H9 (cell line): Measurements from ENCODE around the gene CPA4. TPM values are rescaled to one million over a fixed set of nuclear protein-coding genes. Genes with fewer than 3 reads are reported as not detected.

Experiments
- DNase-seq: peaks from one replicate; pipeline ENCODE4 v3.0.0-alpha.2; 2017
- H2AFZ ChIP-seq: one replicate; pipeline ENCODE4 v1.6.1; 2013; ENCODE audit warnings: mild to moderate bottlenecking, low read length, control low read depth, moderate library complexity
- H2AK5ac ChIP-seq: 2 replicates; pipeline ENCODE4 v1.6.1; 2013; ENCODE audit warnings: low read length, control low read depth, mixed read lengths; ENCODE audit not compliant: insufficient read length
- H2BK120ac ChIP-seq: one replicate; pipeline ENCODE4 v1.6.1; 2013; ENCODE audit warnings: low read depth, mild to moderate bottlenecking, low read length, control low read depth, inconsistent platforms; ENCODE audit not compliant: poor library complexity, severe bottlenecking
- H2BK12ac ChIP-seq: 2 replicates; pipeline ENCODE4 v1.6.1; 2013; ENCODE audit warnings: low read length, control low read depth, mixed read lengths, low read depth; ENCODE audit not compliant: insufficient read length
- H2BK15ac ChIP-seq: 2 replicates; pipeline ENCODE4 v1.6.1; 2013; ENCODE audit warnings: low read depth, low read length, control low read depth
- H2BK20ac ChIP-seq: one replicate; pipeline ENCODE4 v1.6.1; 2013; ENCODE audit warnings: low read depth, mild to moderate bottlenecking, low read length, control low read depth, inconsistent platforms; ENCODE audit not compliant: poor library complexity, severe bottlenecking
- H2BK5ac ChIP-seq: 2 replicates; pipeline ENCODE4 v1.6.1; 2013; ENCODE audit warnings: low read length, control low read depth, mixed read lengths; ENCODE audit not compliant: insufficient read length
- H3K14ac ChIP-seq: 2 replicates; pipeline ENCODE4 v1.6.1; 2013; ENCODE audit warnings: low read length, control low read depth; ENCODE audit not compliant: insufficient read depth
- H3K18ac ChIP-seq: 2 replicates; pipeline ENCODE4 v1.6.1; 2013; ENCODE audit warnings: low read depth, mild to moderate bottlenecking, mixed read lengths, low read length, control low read depth; ENCODE audit not compliant: insufficient read length
- H3K23ac ChIP-seq: 2 replicates; pipeline ENCODE4 v1.6.1; 2013; ENCODE audit warnings: low read length, control low read depth, mixed read lengths, low read depth; ENCODE audit not compliant: insufficient read length
- H3K23me2 ChIP-seq: 2 replicates; pipeline ENCODE4 v1.6.1; 2013; ENCODE audit warnings: low read depth, mild to moderate bottlenecking, mixed read lengths, low read length, control low read depth; ENCODE audit not compliant: insufficient read length, poor library complexity, severe bottlenecking
- H3K27ac ChIP-seq: 2 replicates; pipeline ENCODE4 v1.5.1; 2013; ENCODE audit warnings: low read length, control low read depth, mixed read lengths, low read depth; ENCODE audit not compliant: insufficient read length
- H3K27me3 ChIP-seq: 2 replicates; pipeline ENCODE4 v1.6.1; 2013; ENCODE audit warnings: low read length, control low read depth, inconsistent platforms; ENCODE audit not compliant: insufficient read depth
- H3K4ac ChIP-seq: 2 replicates; pipeline ENCODE4 v1.6.1; 2013; ENCODE audit warnings: low read depth, mild to moderate bottlenecking, control low read depth, inconsistent platforms, low read length, moderate library complexity
- H3K4me1 ChIP-seq: 2 replicates; pipeline ENCODE4 v1.6.1; 2013; ENCODE audit warnings: low read length, control low read depth, inconsistent platforms; ENCODE audit not compliant: insufficient read depth
- H3K4me2 ChIP-seq: 2 replicates; pipeline ENCODE4 v1.6.1; 2013; ENCODE audit warnings: low read length, control low read depth, mixed read lengths; ENCODE audit not compliant: insufficient read length, insufficient read depth
- H3K56ac ChIP-seq: 2 replicates; pipeline ENCODE4 v1.6.1; 2013; ENCODE audit warnings: low read depth, mild to moderate bottlenecking, mixed read lengths, low read length, control low read depth; ENCODE audit not compliant: insufficient read length
- H3K79me1 ChIP-seq: 2 replicates; pipeline ENCODE4 v1.6.1; 2013; ENCODE audit warnings: low read depth, mild to moderate bottlenecking, moderate library complexity, low read length, control low read depth, inconsistent platforms; ENCODE audit not compliant: insufficient read depth, poor library complexity, severe bottlenecking
- H3K79me2 ChIP-seq: 2 replicates; pipeline ENCODE4 v1.6.1; 2013; ENCODE audit warnings: low read length, control low read depth, inconsistent platforms; ENCODE audit not compliant: insufficient read depth
- H3K9ac ChIP-seq: 2 replicates; pipeline ENCODE4 v1.6.1; 2013; ENCODE audit warnings: low read length, control low read depth, mixed read lengths; ENCODE audit not compliant: insufficient read length; ENCODE audit errors: extremely low read depth
- H3K9me3 ChIP-seq: one replicate; pipeline ENCODE4 v1.6.1; 2013; ENCODE audit warnings: low read depth, low read length, inconsistent platforms; ENCODE audit not compliant: control insufficient read depth
- H3T11ph ChIP-seq: one replicate; pipeline ENCODE4 v1.6.1; 2013; ENCODE audit warnings: mild to moderate bottlenecking, low read length, control low read depth, inconsistent platforms
- H4K20me1 ChIP-seq: one replicate; pipeline ENCODE4 v1.6.1; 2013; ENCODE audit not compliant: control insufficient read depth, insufficient read length, insufficient read depth
- H4K5ac ChIP-seq: 2 replicates; pipeline ENCODE4 v1.6.1; 2013; ENCODE audit warnings: low read depth, mild to moderate bottlenecking, mixed read lengths, low read length, control low read depth; ENCODE audit not compliant: insufficient read length
- H4K8ac ChIP-seq: replicated peaks from 2 replicates; pipeline ENCODE4 v1.6.1; 2013; ENCODE audit warnings: low read length, control low read depth, mixed read lengths, low read depth; ENCODE audit not compliant: insufficient read length
- H4K91ac ChIP-seq: 2 replicates; pipeline ENCODE4 v1.6.1; 2013; ENCODE audit warnings: low read depth, mild to moderate bottlenecking, moderate library complexity, mixed read lengths, low read length, control low read depth; ENCODE audit not compliant: insufficient read length
- H3K27ac Mint-ChIP-seq, 3 experiments: 2 replicates in 2 of 3; 3 replicates in 1 of 3; pipeline ENCODE4 v1.8.0; 2020 to 2021; ENCODE audit warnings: mixed read lengths in 3 of 3, mild to moderate bottlenecking in 1 of 3, moderate library complexity in 1 of 3
- H3K27me3 Mint-ChIP-seq: 2 replicates; pipeline ENCODE4 v1.8.0; 2021; ENCODE audit warnings: low read depth, mild to moderate bottlenecking, moderate library complexity, mixed read lengths
- H3K36me3 Mint-ChIP-seq, 3 experiments: 2 replicates in 2 of 3; 3 replicates in 1 of 3; pipeline ENCODE4 v1.8.0; 2020 to 2021; ENCODE audit warnings: low read depth in 3 of 3, mixed read lengths in 3 of 3; ENCODE audit not compliant: insufficient read depth in 1 of 3
- H3K4me1 Mint-ChIP-seq, 2 experiments: 2 replicates each; pipeline ENCODE4 v1.8.0; 2020; ENCODE audit warnings: mixed read lengths in 2 of 2
- H3K4me3 Mint-ChIP-seq, 2 experiments: 2 replicates in 1 of 2; 3 replicates in 1 of 2; pipeline ENCODE4 v1.8.0; 2020 to 2021; ENCODE audit warnings: mild to moderate bottlenecking in 2 of 2, mixed read lengths in 2 of 2, moderate library complexity in 1 of 2
- H3K9me3 Mint-ChIP-seq, 2 experiments: 2 replicates in 1 of 2; 3 replicates in 1 of 2; pipeline ENCODE4 v1.8.0; 2020; ENCODE audit warnings: mild to moderate bottlenecking in 2 of 2, mixed read lengths in 2 of 2, moderate library complexity in 1 of 2
- WGBS: extraction: QIAGEN DNeasy Blood & Tissue Kit; methylation state at CpG from one replicate; pipeline ENCODE4 v1.1.7; 2013; ENCODE audit warnings: missing lambda C conversion rate, low lambda C conversion rate, mixed read lengths; ENCODE audit not compliant: insufficient read length; ENCODE audit errors: extremely low coverage; 5-methylcytosine and 5-hydroxymethylcytosine counted together
- total RNA-seq: library from RNA; stranded (reverse); gene quantifications from 2 replicates; pipeline ENCODE4 v1.2.1, GENCODE V29; 2021
- TF ChIP-seq, protein P1 (sequence below): fragments of 200-600 bp; sonication (generic); conservative IDR thresholded peaks from 3 replicates; pipeline ENCODE4 v1.8.0; 2021; ENCODE audit warnings: antibody characterized with exemption, mild to moderate bottlenecking

The CPA4 gene
- total RNA-seq, 1 experiment from 2014 or later: not detected

DNA sequence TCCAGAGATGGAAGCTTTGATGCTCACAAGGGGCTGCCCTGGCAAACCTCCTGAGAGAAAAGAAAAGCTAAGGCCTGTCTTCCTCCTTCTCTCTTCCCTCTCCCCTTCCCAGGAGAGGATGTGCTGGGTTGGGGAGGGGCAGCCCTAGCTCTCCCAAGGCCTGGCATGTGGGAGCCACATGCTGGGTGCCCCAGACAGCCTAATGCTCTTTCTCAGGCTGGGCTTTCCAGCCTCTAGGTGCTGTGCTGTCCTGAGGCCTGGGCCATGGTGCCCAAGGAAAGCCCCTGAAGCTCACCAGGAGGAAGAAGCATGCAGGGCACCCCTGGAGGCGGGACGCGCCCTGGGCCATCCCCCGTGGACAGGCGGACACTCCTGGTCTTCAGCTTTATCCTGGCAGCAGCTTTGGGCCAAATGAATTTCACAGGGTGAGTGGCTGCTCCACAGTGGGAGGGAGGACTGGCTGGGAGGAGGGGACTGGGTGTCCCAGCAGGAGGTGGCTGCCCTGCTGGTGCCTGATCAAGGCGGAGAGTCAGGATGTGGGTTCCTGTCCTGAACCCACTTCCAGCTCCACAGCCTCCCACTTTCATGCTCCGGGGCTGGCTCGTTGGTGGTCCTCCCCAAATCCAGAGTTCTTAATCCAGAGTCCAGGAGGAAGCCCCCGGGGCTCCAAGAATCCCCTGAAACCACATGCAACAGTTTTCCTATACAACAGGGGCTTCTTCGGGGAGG lies 53.4 kb downstream of the CPA4 start:
- no peak overlapping the region for H2BK15ac ChIP-seq
- no peak overlapping the region for H2AFZ ChIP-seq
- Mint-ChIP-seq H3K9me3 (no peaks in the 10 kb centered on the region; a peak in 1 of 5 replicates), H3K27me3 (peaks cover 5% of the 10 kb centered on the region), H3K27ac (no peak overlapping the region; a peak in 1 of 7 replicates), H3K4me3 (no peak overlapping the region), H3K36me3 (no peaks in the 10 kb centered on the region), H3K4me1 (peaks cover 35 to 40% of the 10 kb centered on the region in 2 experiments)
- no peak overlapping the region for H4K5ac ChIP-seq
- no peaks in the 10 kb centered on the region for H4K20me1 ChIP-seq
- no peaks in the 10 kb centered on the region for H3K79me2 ChIP-seq
- no CpG with 5 or more reads among the region's 10 CpGs for WGBS
- H3K27ac ChIP-seq: no peak overlapping the region
- H3K9me3 ChIP-seq: no peaks in the 10 kb centered on the region
- no peak overlapping the region for H2BK120ac ChIP-seq
- no peak overlapping the region for H3K4me2 ChIP-seq
- no peak overlapping the region for H2AK5ac ChIP-seq
- TF ChIP-seq, protein P1, sequence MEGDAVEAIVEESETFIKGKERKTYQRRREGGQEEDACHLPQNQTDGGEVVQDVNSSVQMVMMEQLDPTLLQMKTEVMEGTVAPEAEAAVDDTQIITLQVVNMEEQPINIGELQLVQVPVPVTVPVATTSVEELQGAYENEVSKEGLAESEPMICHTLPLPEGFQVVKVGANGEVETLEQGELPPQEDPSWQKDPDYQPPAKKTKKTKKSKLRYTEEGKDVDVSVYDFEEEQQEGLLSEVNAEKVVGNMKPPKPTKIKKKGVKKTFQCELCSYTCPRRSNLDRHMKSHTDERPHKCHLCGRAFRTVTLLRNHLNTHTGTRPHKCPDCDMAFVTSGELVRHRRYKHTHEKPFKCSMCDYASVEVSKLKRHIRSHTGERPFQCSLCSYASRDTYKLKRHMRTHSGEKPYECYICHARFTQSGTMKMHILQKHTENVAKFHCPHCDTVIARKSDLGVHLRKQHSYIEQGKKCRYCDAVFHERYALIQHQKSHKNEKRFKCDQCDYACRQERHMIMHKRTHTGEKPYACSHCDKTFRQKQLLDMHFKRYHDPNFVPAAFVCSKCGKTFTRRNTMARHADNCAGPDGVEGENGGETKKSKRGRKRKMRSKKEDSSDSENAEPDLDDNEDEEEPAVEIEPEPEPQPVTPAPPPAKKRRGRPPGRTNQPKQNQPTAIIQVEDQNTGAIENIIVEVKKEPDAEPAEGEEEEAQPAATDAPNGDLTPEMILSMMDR: no peak
- H3K79me1 ChIP-seq: no peaks in the 10 kb centered on the region
- DNase-seq: no peak
- H3K56ac ChIP-seq: no peak overlapping the region
- no peaks in the 10 kb centered on the region for H3K23me2 ChIP-seq
- H3K27me3 ChIP-seq: no peaks in the 10 kb centered on the region
- H2BK5ac ChIP-seq: no peak overlapping the region
- no peak overlapping the region for H3K4ac ChIP-seq
- H3K23ac ChIP-seq: no peak overlapping the region
- no peak overlapping the region for H3K14ac ChIP-seq
- no peak overlapping the region for H2BK12ac ChIP-seq
- H4K8ac ChIP-seq: no peak overlapping the region
- H2BK20ac ChIP-seq: no peak overlapping the region
- no peak overlapping the region for H3K9ac ChIP-seq
- no peak overlapping the region for H3T11ph ChIP-seq
- peaks cover 7% of the 10 kb centered on the region for H3K4me1 ChIP-seq
- no peak overlapping the region for H3K18ac ChIP-seq
- no peak overlapping the region for H4K91ac ChIP-seq
